Skeletal muscle satellite cell (primary cell): ENCODE measurements around the gene PDK1.

Experiments used
- H3K27me3 ChIP-seq: 2 replicates; pipeline ENCODE4 v1.7.0; 2013; ENCODE audit warnings: low read length; ENCODE audit not compliant: control insufficient read depth, insufficient read depth
- H3K36me3 ChIP-seq: 2 replicates; pipeline ENCODE4 v1.7.0; 2013; ENCODE audit warnings: mild to moderate bottlenecking, control low read depth, low read length; ENCODE audit not compliant: insufficient read depth
- H3K4me1 ChIP-seq: 2 replicates; pipeline ENCODE4 v1.7.0; 2013; ENCODE audit warnings: low read length; ENCODE audit not compliant: control insufficient read depth, insufficient read depth
- H3K4me2 ChIP-seq: 2 replicates; pipeline ENCODE4 v1.7.0; 2013; ENCODE audit warnings: mild to moderate bottlenecking, low read length
- H3K4me3 ChIP-seq: 2 replicates; pipeline ENCODE4 v1.7.0; 2013; ENCODE audit warnings: low read length
- H3K9ac ChIP-seq: 2 replicates; pipeline ENCODE4 v1.7.0; 2013; ENCODE audit warnings: mild to moderate bottlenecking, low read depth, low read length, moderate library complexity
- H3K9me3 ChIP-seq: replicated peaks from 2 replicates; pipeline ENCODE4 v1.7.0; 2013; ENCODE audit warnings: mild to moderate bottlenecking, control low read depth, low read length

The PDK1 gene

DNA sequence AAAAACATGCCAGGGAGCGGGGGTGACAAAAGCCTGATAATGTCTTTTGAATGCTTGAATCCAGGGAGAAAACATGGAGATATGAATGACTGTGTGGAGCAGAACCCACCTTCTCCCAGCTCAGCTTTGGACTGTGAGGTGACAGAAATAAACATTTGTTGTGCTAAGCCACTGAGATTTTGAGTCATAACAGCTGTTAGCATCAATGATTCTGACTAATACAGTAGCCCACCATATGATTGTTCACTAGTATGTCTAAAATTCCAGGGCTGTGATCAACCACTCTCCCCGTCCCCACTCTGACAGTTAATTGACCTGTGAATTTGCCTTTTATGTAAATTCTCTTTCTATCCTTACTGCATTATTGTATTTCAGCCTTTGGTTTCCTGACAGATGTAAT, 69.1 kb downstream of the PDK1 start:
- Histone ChIP-seq H3K4me3 (no peak overlapping the region), H3K4me2 (no peak overlapping the region), H3K9ac (no peak overlapping the region), H3K4me1 (peaks cover 15% of the 10 kb centered on the region), H3K36me3 (no peaks in the 10 kb centered on the region), H3K9me3 (no peaks in the 10 kb centered on the region), H3K27me3 (no peaks in the 10 kb centered on the region)

DNA sequence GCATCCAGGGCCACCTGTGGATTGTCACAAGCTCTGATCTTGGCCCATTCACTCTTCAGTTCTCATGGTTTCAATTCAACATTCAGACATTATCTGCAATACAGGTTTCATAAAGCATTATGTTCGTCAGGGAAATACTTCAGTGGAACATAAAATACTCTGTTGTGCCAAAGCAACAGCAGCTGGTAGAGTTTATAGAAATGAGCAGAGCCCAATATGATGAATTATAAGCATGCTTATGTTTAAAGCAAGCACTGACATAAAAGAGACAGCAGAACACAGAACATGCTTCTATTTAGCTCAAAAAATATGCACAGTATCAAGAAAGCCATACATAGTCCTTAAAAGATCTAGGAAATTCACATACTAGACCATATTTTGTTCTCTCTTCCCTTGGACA, 71.3 kb downstream of the PDK1 start:
- Histone ChIP-seq H3K36me3 (no peaks in the 10 kb centered on the region), H3K9ac (no peak overlapping the region), H3K4me3 (no peak overlapping the region), H3K9me3 (no peaks in the 10 kb centered on the region), H3K27me3 (no peaks in the 10 kb centered on the region), H3K4me1 (peaks cover 15% of the 10 kb centered on the region), H3K4me2 (no peak overlapping the region)

DNA sequence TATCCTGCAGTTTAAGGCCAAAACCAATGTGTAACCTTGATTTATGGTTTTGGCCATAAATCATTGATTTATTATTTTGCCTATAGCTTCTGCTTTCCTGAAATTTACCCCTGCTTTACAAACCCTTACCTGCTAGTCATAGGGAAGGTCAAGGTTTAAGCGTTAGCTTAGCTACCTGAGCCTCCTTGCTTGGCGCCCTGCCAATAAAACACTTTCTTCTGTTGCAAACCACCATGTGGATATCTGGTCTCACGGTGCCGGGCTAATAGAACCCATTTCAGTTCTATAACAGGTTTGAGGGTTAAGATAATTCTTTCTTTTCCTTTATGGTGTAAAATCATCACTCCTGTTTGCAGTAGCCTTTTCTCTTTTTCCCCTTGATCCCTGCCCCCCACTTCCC, 72.2 kb downstream of the PDK1 start:
- Histone ChIP-seq H3K9me3 (no peaks in the 10 kb centered on the region), H3K27me3 (no peaks in the 10 kb centered on the region), H3K36me3 (no peaks in the 10 kb centered on the region), H3K9ac (no peak overlapping the region), H3K4me3 (no peak overlapping the region), H3K4me1 (peaks cover 15% of the 10 kb centered on the region), H3K4me2 (no peak overlapping the region)

DNA sequence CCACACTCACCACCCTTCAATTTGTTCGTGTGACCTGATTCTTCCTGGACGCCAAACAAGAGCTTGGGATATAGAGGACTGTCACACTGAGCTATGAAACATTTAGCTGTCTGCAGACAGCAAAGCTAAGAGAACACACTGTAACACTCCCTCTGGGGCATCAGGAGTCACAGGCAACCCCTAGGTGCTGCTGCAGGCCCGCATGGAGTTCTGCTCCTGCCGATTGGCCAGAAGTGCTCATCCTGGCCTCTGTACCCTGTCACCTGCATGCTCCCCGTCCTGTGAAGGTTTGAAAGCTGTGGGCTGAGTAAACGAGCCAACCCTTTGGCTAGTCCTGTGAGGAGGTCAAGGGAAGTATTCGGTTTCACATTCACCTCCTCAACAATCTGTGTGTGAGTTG, 73.7 kb downstream of the PDK1 start:
- Histone ChIP-seq H3K9me3 (no peaks in the 10 kb centered on the region), H3K36me3 (no peaks in the 10 kb centered on the region), H3K4me2 (no peak overlapping the region), H3K9ac (no peak overlapping the region), H3K4me1 (peaks cover 6% of the 10 kb centered on the region), H3K4me3 (no peak overlapping the region), H3K27me3 (no peaks in the 10 kb centered on the region)

DNA sequence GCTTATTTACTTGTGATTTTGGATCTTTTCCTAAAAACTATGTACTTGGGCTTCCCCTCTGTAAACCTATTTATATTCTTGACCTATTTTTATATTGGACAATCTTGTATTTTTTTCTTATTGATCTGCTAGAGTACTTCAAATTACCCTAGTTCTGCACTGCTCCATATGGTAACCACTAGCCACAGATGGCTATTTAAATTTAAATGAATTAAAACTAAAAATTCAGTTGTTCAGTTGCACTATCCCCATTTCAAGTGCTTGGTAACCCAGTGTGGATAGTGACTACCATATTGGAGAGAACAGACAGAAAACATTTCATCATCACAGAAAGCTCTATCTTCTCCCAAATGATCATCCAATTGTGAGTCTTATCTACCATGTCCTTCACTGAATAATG, 74.3 kb downstream of the PDK1 start:
- H3K36me3 ChIP-seq, result no peaks in the 10 kb centered on the region
- no peak overlapping the region for H3K4me2 ChIP-seq
- H3K4me1 ChIP-seq, result peaks cover under 1% of the 10 kb centered on the region
- no peak overlapping the region for H3K4me3 ChIP-seq
- no peak overlapping the region for H3K9ac ChIP-seq
- no peaks in the 10 kb centered on the region for H3K27me3 ChIP-seq
- H3K9me3 ChIP-seq, result no peaks in the 10 kb centered on the region

DNA sequence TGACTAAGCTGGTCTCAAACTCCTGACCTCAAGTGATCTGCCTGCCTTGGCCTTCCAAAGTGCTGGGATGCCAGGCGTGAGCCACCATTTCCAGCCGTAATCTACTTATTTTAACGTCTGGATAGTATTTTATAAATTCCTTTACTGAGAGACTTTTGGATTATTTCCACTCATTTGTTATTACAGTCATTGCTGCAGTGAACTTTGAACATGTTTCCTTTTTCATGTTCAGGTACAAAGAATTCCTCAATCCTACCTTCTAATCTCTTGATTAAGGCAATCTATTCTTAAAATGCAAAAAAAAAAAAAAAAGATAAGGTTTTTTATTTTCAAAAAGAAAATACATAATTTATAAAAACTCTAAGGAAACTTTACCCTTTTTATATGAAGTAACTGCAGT, 78.6 kb downstream of the PDK1 start:
- no peaks in the 10 kb centered on the region for H3K36me3 ChIP-seq
- H3K4me2 ChIP-seq, result no peak overlapping the region
- no peak overlapping the region for H3K9ac ChIP-seq
- no peak overlapping the region for H3K4me3 ChIP-seq
- H3K9me3 ChIP-seq, result no peaks in the 10 kb centered on the region
- H3K27me3 ChIP-seq, result no peaks in the 10 kb centered on the region
- H3K4me1 ChIP-seq, result peaks cover under 1% of the 10 kb centered on the region

DNA sequence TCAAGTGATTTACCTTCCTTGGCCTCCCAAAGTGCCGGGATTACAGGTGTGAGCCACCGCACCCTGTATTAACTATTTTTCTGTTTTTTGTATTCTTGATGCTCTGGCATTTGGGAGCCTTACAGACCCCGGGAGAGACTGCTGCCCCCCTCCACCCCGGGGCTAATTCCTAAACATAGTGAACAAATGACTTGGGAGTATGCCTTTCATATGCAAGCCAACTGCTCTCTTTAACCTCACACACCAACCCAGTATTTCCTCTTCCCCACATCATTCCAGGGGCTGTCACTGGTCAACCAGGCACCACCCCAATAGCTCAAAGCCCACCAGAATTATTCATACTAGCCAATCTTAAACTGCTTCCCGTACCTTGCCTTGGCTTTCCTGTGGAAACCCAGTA, 79.7 kb downstream of the PDK1 start:
- Histone ChIP-seq H3K27me3 (no peaks in the 10 kb centered on the region), H3K4me1 (peaks cover 10% of the 10 kb centered on the region), H3K9me3 (no peaks in the 10 kb centered on the region), H3K4me2 (no peak overlapping the region), H3K4me3 (no peak overlapping the region), H3K9ac (no peak overlapping the region), H3K36me3 (no peaks in the 10 kb centered on the region)

DNA sequence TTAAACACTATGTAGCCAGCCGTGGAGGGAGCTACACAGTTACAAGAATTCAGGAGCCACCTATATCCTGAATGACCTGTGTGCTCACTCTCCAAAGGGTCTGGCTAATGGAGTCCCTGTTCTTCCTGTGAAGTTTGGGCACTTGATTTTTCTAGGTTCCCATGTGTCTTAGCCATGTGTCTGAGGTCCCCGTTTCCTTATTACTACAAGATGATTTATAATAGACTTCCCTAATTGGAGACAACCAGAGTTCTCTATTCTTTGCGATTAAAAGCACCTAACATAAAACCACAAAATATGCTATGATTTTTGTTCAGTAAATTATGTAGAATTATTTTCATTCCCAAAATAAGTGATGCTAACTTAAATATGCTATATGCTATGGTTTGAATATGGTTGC, 83.4 kb downstream of the PDK1 start:
- no peak overlapping the region for H3K4me3 ChIP-seq
- H3K4me2 ChIP-seq, result no peak overlapping the region
- peaks cover 17% of the 10 kb centered on the region for H3K4me1 ChIP-seq
- no peaks in the 10 kb centered on the region for H3K36me3 ChIP-seq
- H3K9me3 ChIP-seq, result no peaks in the 10 kb centered on the region
- no peak overlapping the region for H3K9ac ChIP-seq
- H3K27me3 ChIP-seq, result no peaks in the 10 kb centered on the region

DNA sequence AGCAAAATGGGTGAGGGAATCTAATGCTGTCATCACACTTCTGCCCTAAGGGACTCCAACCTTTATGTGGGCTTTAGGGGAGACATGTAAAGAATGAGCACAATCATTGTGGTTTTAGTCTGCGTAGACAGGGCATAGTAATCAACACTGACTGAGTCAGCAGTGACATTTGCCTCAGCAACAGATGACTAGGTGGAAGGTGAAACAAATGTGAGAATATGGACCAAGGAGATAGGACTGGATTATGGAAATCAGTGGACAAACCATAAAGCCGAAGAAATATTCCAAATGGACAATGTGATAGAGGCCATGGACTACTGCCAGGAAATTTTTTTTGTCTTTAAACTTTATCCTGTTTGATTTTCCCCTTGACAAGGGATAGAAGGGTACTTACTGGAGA, 83.9 kb downstream of the PDK1 start:
- no peak overlapping the region for H3K4me2 ChIP-seq
- no peak overlapping the region for H3K9ac ChIP-seq
- no peaks in the 10 kb centered on the region for H3K36me3 ChIP-seq
- no peaks in the 10 kb centered on the region for H3K9me3 ChIP-seq
- H3K4me3 ChIP-seq, result no peak overlapping the region
- H3K4me1 ChIP-seq, result peaks cover 17% of the 10 kb centered on the region
- no peaks in the 10 kb centered on the region for H3K27me3 ChIP-seq

DNA sequence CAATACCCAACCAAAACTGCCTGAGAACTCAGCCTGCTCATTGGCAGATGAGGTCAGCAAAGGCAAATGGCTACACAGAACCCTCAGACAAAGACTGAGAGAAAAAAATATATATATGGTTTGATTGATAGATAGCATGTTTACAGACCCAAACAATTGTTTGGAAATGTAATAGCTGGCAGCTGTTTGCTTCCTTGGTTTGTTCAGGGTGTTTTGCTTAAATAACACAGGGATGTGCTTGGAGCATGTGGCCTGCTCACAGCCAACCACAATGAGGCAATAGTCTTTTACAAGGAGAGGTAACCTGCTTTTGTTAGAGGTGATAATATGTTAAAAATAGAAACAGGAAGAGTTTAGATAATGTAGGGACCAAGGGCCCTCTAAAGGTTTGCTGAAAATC, 84.5 kb downstream of the PDK1 start:
- Histone ChIP-seq H3K9ac (no peak overlapping the region), H3K4me3 (no peak overlapping the region), H3K27me3 (no peaks in the 10 kb centered on the region), H3K4me2 (no peak overlapping the region), H3K4me1 (peaks cover 17% of the 10 kb centered on the region), H3K36me3 (no peaks in the 10 kb centered on the region), H3K9me3 (no peaks in the 10 kb centered on the region)

DNA sequence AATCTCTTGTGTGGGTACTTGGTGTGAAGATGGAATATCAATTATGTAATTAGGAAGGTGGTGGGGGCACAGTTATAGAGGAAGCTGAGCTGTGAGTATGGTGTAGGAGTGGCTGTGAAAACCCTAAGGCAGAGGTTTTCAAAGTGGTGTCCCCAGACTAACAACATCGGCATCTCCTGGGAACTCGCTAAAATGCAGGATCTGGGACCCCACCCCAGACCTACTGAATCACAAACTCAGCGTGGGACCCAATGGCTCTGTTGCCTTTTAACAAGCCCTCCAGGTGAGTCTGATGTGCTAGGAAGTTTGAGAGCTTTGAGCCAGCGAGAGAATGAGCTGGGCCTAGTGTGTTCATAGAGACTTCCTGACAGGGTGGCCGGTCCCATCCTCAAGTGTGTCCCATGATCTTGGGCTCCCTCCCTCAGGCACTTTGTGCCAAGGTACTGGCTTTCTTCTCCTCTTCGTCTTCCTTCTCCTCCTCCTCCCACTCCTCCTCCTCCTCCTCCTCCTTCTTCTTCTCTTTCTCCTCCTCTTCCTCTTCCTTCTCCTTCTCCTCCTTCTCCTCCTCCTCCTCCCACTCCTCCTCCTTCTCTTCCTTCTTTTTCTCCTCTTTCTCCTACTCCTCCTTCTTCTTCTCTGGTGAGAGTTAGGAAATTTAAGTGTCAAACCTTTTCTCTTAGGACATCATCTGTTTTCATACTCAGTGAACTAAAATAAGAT, 86.6 kb downstream of the PDK1 start:
- Histone ChIP-seq H3K9me3 (no peaks in the 10 kb centered on the region), H3K4me2 (no peak overlapping the region), H3K9ac (no peak overlapping the region), H3K4me3 (no peak overlapping the region), H3K36me3 (no peaks in the 10 kb centered on the region), H3K4me1 (peaks cover 24% of the 10 kb centered on the region), H3K27me3 (no peaks in the 10 kb centered on the region)

DNA sequence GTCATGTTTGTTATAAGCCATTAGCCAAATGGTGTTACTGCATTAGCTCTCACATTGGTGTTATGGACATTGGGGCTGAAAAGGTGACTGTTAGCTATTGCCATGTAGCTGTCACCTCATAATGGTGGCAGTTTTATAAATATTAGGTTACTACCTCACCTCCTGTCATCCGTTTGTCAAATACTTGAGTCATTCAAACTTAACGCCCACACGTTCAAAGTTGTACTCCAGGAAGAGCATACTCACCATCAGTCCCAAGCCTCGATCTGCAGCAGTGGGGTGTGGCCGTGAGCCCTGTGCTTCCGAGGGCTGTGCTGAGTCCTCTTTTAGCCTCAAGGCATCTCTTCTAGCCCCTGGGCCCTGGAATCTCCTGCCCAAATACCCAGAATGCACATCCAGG, 87.3 kb downstream of the PDK1 start:
- Histone ChIP-seq H3K9ac (no peak overlapping the region), H3K4me2 (no peak overlapping the region), H3K9me3 (no peaks in the 10 kb centered on the region), H3K36me3 (no peaks in the 10 kb centered on the region), H3K27me3 (no peaks in the 10 kb centered on the region), H3K4me3 (no peak overlapping the region), H3K4me1 (peaks cover 28% of the 10 kb centered on the region)
